HepG2 (cell line): ENCODE results near the gene SCARB2. TPM values are rescaled to one million over a fixed set of nuclear protein-coding genes. Genes with fewer than 3 reads are reported as not detected.

Experiments
- GATAD1 ChIP-seq: IDR thresholded peaks from 2 replicates; pipeline ENCODE4 v1.6.1; 2016; ENCODE audit warnings: missing genetic modification reagents, missing compliant biosample characterization
- HIVEP1 ChIP-seq: sonication (generic); formaldehyde crosslinking; IDR thresholded peaks from 2 replicates; pipeline ENCODE4 v1.4.0; 2020; ENCODE audit warnings: mild to moderate bottlenecking, missing genetic modification reagents
- HNRNPH1 ChIP-seq: fragments of 200-400 bp; formaldehyde crosslinking; optimal IDR thresholded peaks from 2 replicates; pipeline ENCODE3; 2017; ENCODE audit warnings: mild to moderate bottlenecking, low read depth, low read length
- IKZF4 ChIP-seq: sonication (generic); formaldehyde crosslinking; IDR thresholded peaks from 2 replicates; pipeline ENCODE4 v1.5.1; 2020; ENCODE audit warnings: borderline replicate concordance, mild to moderate bottlenecking, low read depth, missing genetic modification reagents; ENCODE audit errors: not compliant biosample characterization
- IRX3 ChIP-seq: sonication (generic); formaldehyde crosslinking; IDR thresholded peaks from 2 replicates; pipeline ENCODE4 v1.8.1; 2023; ENCODE audit warnings: mild to moderate bottlenecking, low read depth, missing genetic modification reagents, borderline replicate concordance
- KDM1A ChIP-seq: IDR thresholded peaks from 2 replicates; pipeline ENCODE4 v1.6.1; 2016; ENCODE audit warnings: missing compliant biosample characterization
- NONO ChIP-seq, 2 experiments: fragments of 450-650 bp in 1 of 2; sonication (generic) in 1 of 2; formaldehyde crosslinking in 1 of 2; IDR thresholded peaks in 1 of 2; conservative IDR thresholded peaks in 1 of 2; 2 replicates each; pipeline versions ENCODE4 v1.6.1 to v1.8.0; 2017 to 2022; ENCODE audit warnings: mild to moderate bottlenecking in 1 of 2, missing genetic modification reagents in 1 of 2, moderate library complexity in 1 of 2
- POGK ChIP-seq: sonication (generic); formaldehyde crosslinking; conservative IDR thresholded peaks from 2 replicates; pipeline ENCODE4 v1.8.0; 2022; ENCODE audit warnings: mild to moderate bottlenecking, moderate library complexity, missing genetic modification reagents
- SUZ12 ChIP-seq: fragments of 150-350 bp; IDR thresholded peaks from 2 replicates; pipeline ENCODE4 v1.6.1; 2014; ENCODE audit warnings: low read depth, low read length
- TARDBP ChIP-seq: sonication (generic); formaldehyde crosslinking; IDR thresholded peaks from 2 replicates; pipeline ENCODE4 v1.8.0; 2022; ENCODE audit warnings: mild to moderate bottlenecking, missing genetic modification reagents
- ZNF609 ChIP-seq: sonication (generic); formaldehyde crosslinking; IDR thresholded peaks from 2 replicates; pipeline ENCODE4 v1.4.0; 2020; ENCODE audit warnings: mild to moderate bottlenecking, missing genetic modification reagents, borderline replicate concordance
- ZNF772 ChIP-seq: sonication (generic); formaldehyde crosslinking; IDR thresholded peaks from 2 replicates; pipeline ENCODE4 v1.5.0; 2020; ENCODE audit warnings: mild to moderate bottlenecking, missing genetic modification reagents
- ZSCAN12 ChIP-seq: sonication (generic); formaldehyde crosslinking; IDR thresholded peaks from 2 replicates; pipeline ENCODE4 v1.9.0; 2021; ENCODE audit warnings: mild to moderate bottlenecking, missing genetic modification reagents
- polyA plus RNA-seq, 8 experiments: library from polyadenylated mRNA; depleted of rRNA in 3 of 8; stranded (reverse) in 7 of 8; unstranded in 1 of 8; fragments of >200 nt; fragmentation: Illumina TruSeq in 4 of 8; extraction: Trizol in 4 of 8; gene quantifications; 2 replicates each; pipeline versions ENCODE4 v1.2.1 to v1.2.3, GENCODE V29; 2011 to 2016; ENCODE audit warnings: low read depth in 4 of 8, missing spikeins in 1 of 8, mixed read lengths in 1 of 8; ENCODE audit not compliant: insufficient read depth in 1 of 8
- total RNA-seq, 5 experiments: library from RNA; depleted of rRNA; stranded (reverse); fragments of >200 nt; fragmentation: Illumina TruSeq; extraction: Trizol; gene quantifications; 2 replicates each; pipeline ENCODE4 v1.2.3, GENCODE V29; 2016; ENCODE audit warnings: low read depth in 1 of 5
- TF ChIP-seq, protein P1 (sequence below): sonication (generic); formaldehyde crosslinking; IDR thresholded peaks from 2 replicates; pipeline ENCODE4 v1.4.0; 2020; ENCODE audit warnings: missing genetic modification reagents, borderline replicate concordance
- TF ChIP-seq, protein P2 (sequence below): sonication (generic); formaldehyde crosslinking; IDR thresholded peaks from 2 replicates; pipeline ENCODE4 v1.5.0; 2020; ENCODE audit warnings: missing genetic modification reagents
- TF ChIP-seq, protein P3 (sequence below): IDR thresholded peaks from 2 replicates; pipeline ENCODE4 v1.6.1; 2018; ENCODE audit warnings: missing genetic modification reagents

Gene SCARB2
- total and polyA plus RNA-seq, 2 of the 13 experiments (the other 11 are each of a cell fraction or from before 2014, with no cell fraction given), result 40.6 to 43.4 TPM

GRCh38 chr4:76251441-76252270 is 38.0 kb upstream of the SCARB2 start, which contains the start of gene FAM47E (continued):
- peak; percentile 27; the same call in 1 of the 2 replicates for TF ChIP-seq ZNF609 (CRISPR knock-in tag)
- peak; percentile 76 for TF ChIP-seq GATAD1 (CRISPR knock-in tag)
- TF ChIP-seq, protein P1, sequence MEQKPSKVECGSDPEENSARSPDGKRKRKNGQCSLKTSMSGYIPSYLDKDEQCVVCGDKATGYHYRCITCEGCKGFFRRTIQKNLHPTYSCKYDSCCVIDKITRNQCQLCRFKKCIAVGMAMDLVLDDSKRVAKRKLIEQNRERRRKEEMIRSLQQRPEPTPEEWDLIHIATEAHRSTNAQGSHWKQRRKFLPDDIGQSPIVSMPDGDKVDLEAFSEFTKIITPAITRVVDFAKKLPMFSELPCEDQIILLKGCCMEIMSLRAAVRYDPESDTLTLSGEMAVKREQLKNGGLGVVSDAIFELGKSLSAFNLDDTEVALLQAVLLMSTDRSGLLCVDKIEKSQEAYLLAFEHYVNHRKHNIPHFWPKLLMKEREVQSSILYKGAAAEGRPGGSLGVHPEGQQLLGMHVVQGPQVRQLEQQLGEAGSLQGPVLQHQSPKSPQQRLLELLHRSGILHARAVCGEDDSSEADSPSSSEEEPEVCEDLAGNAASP, result peak; percentile 59; the same call in 1 of the 2 replicates
- no peak for TF ChIP-seq IKZF4 (CRISPR knock-in tag)
- TF ChIP-seq TARDBP, result peak; percentile 71; the same call in 1 of the 2 replicates
- TF ChIP-seq, protein P2, sequence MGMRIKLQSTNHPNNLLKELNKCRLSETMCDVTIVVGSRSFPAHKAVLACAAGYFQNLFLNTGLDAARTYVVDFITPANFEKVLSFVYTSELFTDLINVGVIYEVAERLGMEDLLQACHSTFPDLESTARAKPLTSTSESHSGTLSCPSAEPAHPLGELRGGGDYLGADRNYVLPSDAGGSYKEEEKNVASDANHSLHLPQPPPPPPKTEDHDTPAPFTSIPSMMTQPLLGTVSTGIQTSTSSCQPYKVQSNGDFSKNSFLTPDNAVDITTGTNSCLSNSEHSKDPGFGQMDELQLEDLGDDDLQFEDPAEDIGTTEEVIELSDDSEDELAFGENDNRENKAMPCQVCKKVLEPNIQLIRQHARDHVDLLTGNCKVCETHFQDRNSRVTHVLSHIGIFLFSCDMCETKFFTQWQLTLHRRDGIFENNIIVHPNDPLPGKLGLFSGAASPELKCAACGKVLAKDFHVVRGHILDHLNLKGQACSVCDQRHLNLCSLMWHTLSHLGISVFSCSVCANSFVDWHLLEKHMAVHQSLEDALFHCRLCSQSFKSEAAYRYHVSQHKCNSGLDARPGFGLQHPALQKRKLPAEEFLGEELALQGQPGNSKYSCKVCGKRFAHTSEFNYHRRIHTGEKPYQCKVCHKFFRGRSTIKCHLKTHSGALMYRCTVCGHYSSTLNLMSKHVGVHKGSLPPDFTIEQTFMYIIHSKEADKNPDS (CRISPR knock-in tag), result no peak
- no peak for TF ChIP-seq SUZ12
- peak; percentile 87 for TF ChIP-seq ZNF772 (CRISPR knock-in tag)
- 0 out of 2 replicates have a peak, but pooled peaks have one; percentile 61 for TF ChIP-seq IRX3 (CRISPR knock-in tag)
- TF ChIP-seq NONO (IDR thresholded peaks at IDR 0.05), result no peak
- TF ChIP-seq NONO (CRISPR knock-in tag; conservative IDR thresholded peaks at IDR 0.05), result peak; percentile 88
- TF ChIP-seq HIVEP1, result peak; percentile 71; the same call in 1 of the 2 replicates
- peak; percentile 89 for TF ChIP-seq POGK
- TF ChIP-seq, protein P3, sequence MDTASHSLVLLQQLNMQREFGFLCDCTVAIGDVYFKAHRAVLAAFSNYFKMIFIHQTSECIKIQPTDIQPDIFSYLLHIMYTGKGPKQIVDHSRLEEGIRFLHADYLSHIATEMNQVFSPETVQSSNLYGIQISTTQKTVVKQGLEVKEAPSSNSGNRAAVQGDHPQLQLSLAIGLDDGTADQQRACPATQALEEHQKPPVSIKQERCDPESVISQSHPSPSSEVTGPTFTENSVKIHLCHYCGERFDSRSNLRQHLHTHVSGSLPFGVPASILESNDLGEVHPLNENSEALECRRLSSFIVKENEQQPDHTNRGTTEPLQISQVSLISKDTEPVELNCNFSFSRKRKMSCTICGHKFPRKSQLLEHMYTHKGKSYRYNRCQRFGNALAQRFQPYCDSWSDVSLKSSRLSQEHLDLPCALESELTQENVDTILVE (CRISPR knock-in tag), result no peak
- TF ChIP-seq KDM1A (CRISPR knock-in tag), result peak; percentile 17; the same call in 1 of the 2 replicates
- TF ChIP-seq ZSCAN12 (CRISPR knock-in tag), result 0 out of 2 replicates have a peak, but pooled peaks have one; percentile 28
- no peak for TF ChIP-seq HNRNPH1
